Smooth muscle cell (in vitro differentiated cells): Measurements from ENCODE around the gene ABCG1. TPM values are rescaled to one million over a fixed set of nuclear protein-coding genes. Genes with fewer than 3 reads are reported as not detected.

Source experiments
- DNase-seq: peaks from one replicate; lab custom pipeline; 2025; ENCODE audit not compliant: unreplicated experiment; lab: John Stamatoyannopoulos, UW
- H2AFZ ChIP-seq: fragments of 200-600 bp; sonication (generic); 2 replicates; pipeline ENCODE4 v1.6.0; 2016; ENCODE audit warnings: antibody characterized with exemption, low read depth, mild to moderate bottlenecking
- H3F3A ChIP-seq: fragments of 200-600 bp; sonication (generic); 2 replicates; pipeline ENCODE4 v1.6.0; 2017; ENCODE audit warnings: antibody characterized with exemption, low read depth
- H3K27ac ChIP-seq: fragments of 200-600 bp; sonication (generic); 2 replicates; pipeline ENCODE4 v1.5.1; 2016; ENCODE audit warnings: low read depth, mild to moderate bottlenecking
- H3K27me3 ChIP-seq: fragments of 200-600 bp; sonication (generic); 2 replicates; pipeline ENCODE4 v1.6.1; 2016; ENCODE audit warnings: low read depth, mild to moderate bottlenecking
- H3K36me3 ChIP-seq: fragments of 200-600 bp; sonication (generic); 2 replicates; pipeline ENCODE4 v1.5.1; 2016; ENCODE audit warnings: low read depth
- H3K4me1 ChIP-seq: fragments of 200-600 bp; sonication (generic); 2 replicates; pipeline ENCODE4 v1.5.1; 2016; ENCODE audit warnings: low read depth
- H3K4me2 ChIP-seq: fragments of 200-600 bp; sonication (generic); 2 replicates; pipeline ENCODE4 v1.6.0; 2016; ENCODE audit warnings: mild to moderate bottlenecking
- H3K4me3 ChIP-seq: fragments of 200-600 bp; sonication (generic); 2 replicates; pipeline ENCODE4 v1.5.1; 2016; ENCODE audit warnings: mild to moderate bottlenecking
- H3K79me2 ChIP-seq: fragments of 200-600 bp; sonication (generic); 2 replicates; pipeline ENCODE4 v1.6.0; 2016; ENCODE audit warnings: low read depth, mild to moderate bottlenecking
- H3K9ac ChIP-seq: fragments of 200-600 bp; sonication (generic); 2 replicates; pipeline ENCODE4 v1.6.0; 2016; ENCODE audit warnings: low read depth
- H3K9me3 ChIP-seq: fragments of 200-600 bp; sonication (generic); replicated peaks from 2 replicates; pipeline ENCODE4 v1.5.1; 2016; ENCODE audit warnings: low read depth
- H4K20me1 ChIP-seq: fragments of 200-600 bp; sonication (generic); 2 replicates; pipeline ENCODE4 v1.6.0; 2016; ENCODE audit warnings: low read depth
- WGBS: methylation state at CpG from one replicate; pipeline ENCODE4 v1.1.7; 2016; ENCODE audit warnings: low lambda C conversion rate; 5-methylcytosine and 5-hydroxymethylcytosine counted together
- polyA plus RNA-seq: library from polyadenylated mRNA; unstranded; fragments of >200 nt; fragmentation: Nextera tagmentation; extraction: Ambion mirVana; gene quantifications from 2 replicates; pipeline ENCODE4 v1.2.1, GENCODE V29; 2016
- total RNA-seq: library from RNA; depleted of rRNA; stranded (reverse); fragments of >200 nt; gene quantifications from 2 replicates; pipeline ENCODE4 v1.2.3, GENCODE V29; 2014
- TF ChIP-seq, protein P1 (sequence below): fragments of 200-600 bp; sonication (generic); IDR thresholded peaks from 2 replicates; pipeline ENCODE4 v1.5.1; 2017; ENCODE audit warnings: borderline replicate concordance, mild to moderate bottlenecking, antibody characterized with exemption; ENCODE audit not compliant: insufficient read depth, poor library complexity, severe bottlenecking

ABCG1 gene
- total and polyA plus RNA-seq, 2 experiments from 2014 or later: 0.55 to 2.9 TPM

DNA sequence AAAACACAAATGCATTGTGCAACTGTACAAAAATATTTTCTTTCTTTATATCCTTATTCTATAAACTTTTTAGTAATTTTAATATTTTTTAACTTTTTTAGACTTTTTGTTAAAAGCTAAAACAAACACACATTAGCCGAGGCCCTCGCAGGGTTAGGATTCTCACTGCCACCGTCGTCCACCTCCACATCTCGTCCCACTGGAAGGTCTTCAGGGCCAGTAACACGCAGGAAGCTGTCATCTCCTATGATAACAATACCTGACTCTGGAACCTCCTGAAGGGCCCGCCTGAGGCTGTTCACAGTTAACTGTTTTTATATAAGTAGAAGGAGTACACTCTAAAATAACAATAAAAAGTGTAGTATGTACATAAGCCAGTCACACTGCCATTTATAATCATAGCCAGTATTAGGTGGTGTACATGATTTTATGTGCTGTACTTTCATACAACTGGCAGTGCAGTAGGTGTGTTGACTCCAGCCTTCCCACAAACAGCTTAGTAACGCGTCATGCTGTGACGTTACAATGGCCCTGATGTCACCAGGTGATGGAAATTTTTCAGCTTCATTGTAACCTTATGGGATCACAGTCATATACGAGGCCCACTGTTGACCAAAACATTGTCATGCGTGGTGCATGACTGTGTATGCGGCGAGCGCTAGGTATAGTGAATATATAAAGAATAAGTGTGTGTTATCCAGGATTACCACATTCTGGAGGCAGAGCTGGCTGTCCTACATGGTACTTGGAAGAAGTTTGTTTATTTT is 123.0 kb downstream of the ABCG1 start:
- Histone ChIP-seq H3K4me1 (no peaks in the 10 kb centered on the region), H3K36me3 (no peaks in the 10 kb centered on the region), H3K27me3 (no peaks in the 10 kb centered on the region), H3F3A (no peaks in the 10 kb centered on the region), H3K27ac (no peak overlapping the region), H3K9ac (no peak overlapping the region), H3K9me3 (no peaks in the 10 kb centered on the region), H4K20me1 (no peaks in the 10 kb centered on the region), H3K4me2 (no peak overlapping the region), H3K79me2 (no peaks in the 10 kb centered on the region), H2AFZ (no peak overlapping the region), H3K4me3 (no peak overlapping the region)
- WGBS: 95% methylated on average over 15 of the region's 15 CpGs
- no peak for DNase-seq
- TF ChIP-seq, protein P1, sequence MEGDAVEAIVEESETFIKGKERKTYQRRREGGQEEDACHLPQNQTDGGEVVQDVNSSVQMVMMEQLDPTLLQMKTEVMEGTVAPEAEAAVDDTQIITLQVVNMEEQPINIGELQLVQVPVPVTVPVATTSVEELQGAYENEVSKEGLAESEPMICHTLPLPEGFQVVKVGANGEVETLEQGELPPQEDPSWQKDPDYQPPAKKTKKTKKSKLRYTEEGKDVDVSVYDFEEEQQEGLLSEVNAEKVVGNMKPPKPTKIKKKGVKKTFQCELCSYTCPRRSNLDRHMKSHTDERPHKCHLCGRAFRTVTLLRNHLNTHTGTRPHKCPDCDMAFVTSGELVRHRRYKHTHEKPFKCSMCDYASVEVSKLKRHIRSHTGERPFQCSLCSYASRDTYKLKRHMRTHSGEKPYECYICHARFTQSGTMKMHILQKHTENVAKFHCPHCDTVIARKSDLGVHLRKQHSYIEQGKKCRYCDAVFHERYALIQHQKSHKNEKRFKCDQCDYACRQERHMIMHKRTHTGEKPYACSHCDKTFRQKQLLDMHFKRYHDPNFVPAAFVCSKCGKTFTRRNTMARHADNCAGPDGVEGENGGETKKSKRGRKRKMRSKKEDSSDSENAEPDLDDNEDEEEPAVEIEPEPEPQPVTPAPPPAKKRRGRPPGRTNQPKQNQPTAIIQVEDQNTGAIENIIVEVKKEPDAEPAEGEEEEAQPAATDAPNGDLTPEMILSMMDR: no peak

DNA sequence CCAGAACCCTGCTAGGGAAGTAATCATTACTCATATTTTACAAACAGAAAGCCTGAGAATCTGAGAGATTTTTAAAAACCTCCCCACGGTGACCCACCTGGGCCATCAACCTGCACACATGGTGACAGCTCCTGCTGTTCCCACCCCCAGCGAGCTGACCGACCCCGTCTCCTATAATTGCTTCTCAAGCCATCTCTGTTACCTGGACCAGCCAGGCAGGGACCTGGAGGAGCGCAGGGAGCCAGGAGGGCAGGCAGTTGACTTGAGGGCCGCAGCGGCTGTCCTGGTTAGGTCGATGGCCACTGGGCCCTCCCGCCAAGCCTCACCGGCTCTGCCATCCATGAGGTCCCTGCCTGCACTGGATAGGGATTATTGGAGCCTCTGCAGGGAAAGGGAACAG is 124.2 kb downstream of the ABCG1 start:
- Histone ChIP-seq H3K27me3 (no peaks in the 10 kb centered on the region), H3K9me3 (no peaks in the 10 kb centered on the region), H3K4me3 (no peak overlapping the region), H3K4me2 (no peak overlapping the region), H3K79me2 (no peaks in the 10 kb centered on the region), H2AFZ (no peak overlapping the region), H3F3A (no peaks in the 10 kb centered on the region), H3K36me3 (no peaks in the 10 kb centered on the region), H3K27ac (no peak overlapping the region), H3K4me1 (no peaks in the 10 kb centered on the region), H3K9ac (no peak overlapping the region), H4K20me1 (no peaks in the 10 kb centered on the region)
- WGBS: 84% methylated on average over 10 of the region's 10 CpGs
- DNase-seq: no peak
- TF ChIP-seq, protein P1: no peak

DNA sequence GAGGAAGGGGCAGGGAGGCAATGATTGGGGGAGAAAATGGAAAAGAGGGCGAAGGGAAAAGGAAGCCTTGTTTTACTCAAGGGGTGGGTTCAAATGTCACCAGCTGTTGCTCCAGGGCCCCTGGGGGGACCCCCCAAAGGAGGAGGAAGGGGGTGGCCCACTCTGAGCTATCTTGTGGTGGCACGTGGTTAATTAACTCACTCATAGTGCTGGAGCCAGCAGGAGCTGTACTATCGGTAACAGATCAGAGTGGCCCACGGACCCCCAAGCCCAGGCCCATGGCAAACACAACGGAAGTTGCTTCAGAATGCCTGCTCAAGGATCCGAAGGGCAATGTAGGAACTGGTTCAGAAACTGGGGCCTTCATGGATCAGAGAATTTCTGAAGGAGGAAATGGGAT is 124.6 kb downstream of the ABCG1 start:
- Histone ChIP-seq H3K79me2 (no peaks in the 10 kb centered on the region), H3K27me3 (no peaks in the 10 kb centered on the region), H3F3A (no peaks in the 10 kb centered on the region), H3K4me2 (no peak overlapping the region), H3K4me3 (no peak overlapping the region), H3K27ac (no peak overlapping the region), H4K20me1 (no peaks in the 10 kb centered on the region), H3K9ac (no peak overlapping the region), H3K36me3 (no peaks in the 10 kb centered on the region), H3K9me3 (no peaks in the 10 kb centered on the region), H3K4me1 (no peaks in the 10 kb centered on the region), H2AFZ (no peak overlapping the region)
- 91% methylated on average over 6 of the region's 6 CpGs for WGBS
- TF ChIP-seq, protein P1: no peak
- no peak for DNase-seq
